HG03159 (cell line): ENCODE data around the gene TSEN54.
"Not testable (repeated sequence)": the region's sequence is repeated elsewhere in the genome, so short reads cannot be mapped to it uniquely, and the experiment has no call there.

Experiments
- ATAC-seq: cut with Tn5 transposase; IDR thresholded peaks from one replicate; pipeline ENCODE4 v1.9.1; 2021; ENCODE audit warnings: mild to moderate bottlenecking, moderate library complexity; ENCODE audit not compliant: unreplicated experiment

TSEN54 gene

GRCh38 chr17:75517297-75517865 lies 1.1 kb downstream of the TSEN54 start:
- ATAC-seq: no peak

GRCh38 chr17:75518201-75518600 lies 1.9 kb downstream of the TSEN54 start:
- no peak for ATAC-seq

- no peak for ATAC-seq
Observed at GRCh38 chr17:75518983-75519537, 2.7 kb downstream of the TSEN54 start.

GRCh38 chr17:75520413-75520812 lies 4.1 kb downstream of the TSEN54 start:
- not testable (repeated sequence) for ATAC-seq

GRCh38 chr17:75521290-75521689 lies 5.0 kb downstream of the TSEN54 start:
- no peak for ATAC-seq

GRCh38 chr17:75521951-75522727 lies 5.8 kb downstream of the TSEN54 start:
- ATAC-seq: no peak

DNA sequence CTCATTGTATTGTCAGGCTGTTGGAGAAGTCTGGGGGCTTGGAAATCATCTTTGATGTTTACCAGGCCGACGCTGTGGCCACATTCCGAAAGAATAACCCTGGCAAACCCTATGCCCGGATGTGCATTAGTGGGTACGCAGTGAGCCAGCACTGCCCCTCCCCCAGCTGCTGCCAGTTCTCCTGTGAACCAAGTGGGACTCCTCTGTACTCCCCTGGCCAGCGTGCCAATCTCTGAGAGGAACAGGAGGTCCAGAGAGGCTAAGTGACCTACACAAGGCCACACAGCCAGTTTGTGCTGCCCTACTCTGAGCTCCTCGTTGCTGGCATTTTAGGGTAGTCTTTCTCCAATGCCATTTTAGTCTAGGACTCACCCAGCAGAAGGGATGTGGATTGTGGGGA lies 7.3 kb downstream of the TSEN54 start:
- ATAC-seq: no peak

DNA sequence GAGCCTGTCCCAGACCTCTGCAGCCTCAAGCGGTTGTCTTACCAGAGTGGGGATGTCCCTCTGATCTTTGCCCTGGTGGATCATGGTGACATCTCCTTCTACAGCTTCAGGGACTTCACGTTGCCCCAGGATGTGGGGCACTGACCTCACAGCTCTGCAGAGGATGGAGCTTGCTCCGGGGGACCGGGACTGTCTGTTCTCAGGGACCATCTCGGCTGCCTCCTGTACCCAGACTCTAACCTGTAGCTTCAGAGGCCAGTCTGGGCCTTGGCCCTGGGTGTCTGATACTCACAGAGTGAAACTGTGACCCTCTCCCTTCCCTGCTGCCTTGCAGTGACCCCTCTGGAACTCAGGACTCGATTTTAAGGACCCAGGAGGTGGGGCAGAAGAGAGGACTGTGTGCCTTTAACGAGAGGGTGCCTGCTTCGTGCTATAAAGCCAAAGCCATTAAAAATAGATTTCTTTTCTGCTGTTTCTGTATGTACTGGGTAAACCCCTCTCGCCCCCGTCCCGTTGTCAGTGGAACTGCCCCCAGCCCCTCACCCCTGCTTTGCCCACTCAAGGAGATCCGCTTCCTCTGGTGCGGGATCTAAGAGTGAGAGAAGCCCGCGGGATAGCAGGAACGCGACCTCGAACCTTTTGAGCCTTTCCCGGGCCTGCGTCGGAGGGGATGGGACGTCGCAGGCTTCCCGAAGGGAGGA lies 8.1 kb downstream of the TSEN54 start:
- no peak for ATAC-seq

DNA sequence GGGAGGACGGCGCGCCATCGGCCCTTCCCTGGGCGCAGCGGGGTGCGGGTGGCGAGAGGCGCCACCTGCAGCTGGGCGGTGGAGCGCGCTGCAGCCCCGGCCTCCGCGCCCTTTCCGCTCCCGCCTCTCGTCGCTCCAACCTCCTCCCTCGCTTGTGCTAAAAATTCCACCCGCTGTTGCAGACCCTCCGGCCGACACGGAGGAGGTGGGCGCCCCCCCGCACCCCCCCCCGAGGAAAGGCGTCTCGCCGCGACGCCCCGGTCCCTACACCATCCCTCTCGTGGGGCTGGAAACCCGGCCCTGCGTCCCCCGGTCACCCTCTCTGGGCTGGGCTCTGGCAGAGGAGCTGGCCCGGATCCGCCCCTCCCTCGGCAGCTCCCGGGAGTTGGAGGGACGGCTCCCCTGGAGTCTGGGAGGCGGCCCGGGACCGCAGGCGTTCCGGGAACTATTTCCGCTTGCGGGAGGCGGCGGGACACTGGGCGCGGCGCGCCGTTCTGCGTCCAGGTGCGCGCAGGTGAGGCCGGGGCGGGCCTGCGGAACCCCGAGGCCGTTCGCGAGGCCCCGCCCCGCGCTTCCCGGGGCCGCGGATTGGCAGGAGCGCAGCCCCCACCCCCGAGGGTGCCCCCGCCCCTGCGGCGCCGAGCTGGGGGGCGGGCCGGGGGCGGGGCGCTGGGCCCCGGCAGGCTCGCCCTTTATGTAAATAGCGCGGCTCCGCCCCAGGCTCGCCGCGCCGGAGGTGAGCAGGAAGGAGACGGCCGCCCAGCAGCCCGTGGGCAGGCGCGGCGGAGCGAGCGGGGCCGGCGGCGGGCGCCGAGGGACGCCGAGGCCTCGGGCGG lies 8.9 kb downstream of the TSEN54 start, which contains the start of gene LLGL2:
LLGL2 (plus strand) TSS at position 728 of the 836 bp plus-strand sequence. CDS start 17,730 bp downstream, outside the sequence.
- ATAC-seq: peak; percentile 81

DNA sequence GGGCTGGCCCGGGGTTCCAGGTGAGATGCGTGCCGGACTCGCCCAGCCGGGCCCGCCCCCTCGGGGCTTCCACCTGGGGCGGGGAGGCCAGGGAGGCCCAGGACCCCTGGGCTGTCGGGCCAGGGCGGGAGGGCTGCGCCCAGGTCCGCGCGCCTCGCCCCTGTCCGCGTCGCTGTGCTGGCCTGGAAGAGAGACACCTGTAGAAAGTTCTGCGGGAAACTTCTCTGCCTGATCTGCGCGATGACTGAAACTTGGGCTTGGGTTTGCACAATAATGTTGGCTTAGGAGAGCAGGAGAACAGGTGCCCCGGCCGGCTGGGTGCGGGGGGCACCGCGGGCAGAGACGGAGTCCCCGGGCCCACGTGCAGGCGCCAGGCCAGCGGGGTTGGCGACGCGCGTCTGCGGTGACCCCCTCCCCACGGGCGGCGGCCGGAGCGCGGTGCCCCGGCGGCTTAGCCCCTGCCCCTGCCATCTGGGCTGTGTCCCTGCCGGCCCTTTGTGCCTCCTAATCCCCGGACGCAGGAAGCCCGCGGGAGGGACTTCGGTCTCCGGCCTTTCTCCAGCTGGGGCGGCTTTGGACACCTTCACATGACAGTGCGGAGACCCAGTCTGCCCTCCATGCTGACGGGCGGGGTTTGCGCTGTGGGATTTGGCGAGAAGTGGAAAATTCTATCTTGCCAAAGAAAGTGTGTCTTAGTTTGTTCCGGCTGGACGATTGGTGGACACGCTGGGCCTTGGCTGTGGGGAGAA lies 9.7 kb downstream of the TSEN54 start:
- ATAC-seq: peak; percentile 13

GRCh38 chr17:75526555-75527270 lies 10.4 kb downstream of the TSEN54 start:
- ATAC-seq: no peak

- ATAC-seq: no peak
Observed at GRCh38 chr17:75530837-75531720, 14.8 kb downstream of the TSEN54 start.

GRCh38 chr17:75531721-75532072 lies 15.4 kb downstream of the TSEN54 start:
- ATAC-seq: no peak

- ATAC-seq: no peak
Observed at GRCh38 chr17:75535119-75535537, 18.8 kb downstream of the TSEN54 start.

GRCh38 chr17:75535871-75536270 lies 19.5 kb downstream of the TSEN54 start:
- ATAC-seq: no peak

DNA sequence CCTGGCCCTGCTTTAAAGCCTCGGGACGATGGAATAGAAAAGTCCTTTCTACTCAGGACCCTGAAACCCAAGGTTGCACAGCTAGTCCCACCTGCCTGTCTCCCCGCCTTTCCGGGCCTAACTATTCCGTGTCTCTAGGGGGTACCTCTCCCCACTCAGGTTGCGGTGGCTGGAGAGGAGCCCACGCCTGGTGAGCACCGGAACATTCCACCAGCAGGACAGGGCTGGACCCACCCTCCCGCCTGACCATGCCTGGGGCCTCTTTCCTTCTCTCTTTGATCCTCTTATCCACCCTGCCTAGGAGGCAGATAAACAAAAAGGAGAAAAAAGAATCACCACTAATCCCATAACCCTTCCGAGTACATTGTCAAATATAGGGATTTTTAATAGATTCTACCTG lies 20.0 kb downstream of the TSEN54 start:
- no peak for ATAC-seq

DNA sequence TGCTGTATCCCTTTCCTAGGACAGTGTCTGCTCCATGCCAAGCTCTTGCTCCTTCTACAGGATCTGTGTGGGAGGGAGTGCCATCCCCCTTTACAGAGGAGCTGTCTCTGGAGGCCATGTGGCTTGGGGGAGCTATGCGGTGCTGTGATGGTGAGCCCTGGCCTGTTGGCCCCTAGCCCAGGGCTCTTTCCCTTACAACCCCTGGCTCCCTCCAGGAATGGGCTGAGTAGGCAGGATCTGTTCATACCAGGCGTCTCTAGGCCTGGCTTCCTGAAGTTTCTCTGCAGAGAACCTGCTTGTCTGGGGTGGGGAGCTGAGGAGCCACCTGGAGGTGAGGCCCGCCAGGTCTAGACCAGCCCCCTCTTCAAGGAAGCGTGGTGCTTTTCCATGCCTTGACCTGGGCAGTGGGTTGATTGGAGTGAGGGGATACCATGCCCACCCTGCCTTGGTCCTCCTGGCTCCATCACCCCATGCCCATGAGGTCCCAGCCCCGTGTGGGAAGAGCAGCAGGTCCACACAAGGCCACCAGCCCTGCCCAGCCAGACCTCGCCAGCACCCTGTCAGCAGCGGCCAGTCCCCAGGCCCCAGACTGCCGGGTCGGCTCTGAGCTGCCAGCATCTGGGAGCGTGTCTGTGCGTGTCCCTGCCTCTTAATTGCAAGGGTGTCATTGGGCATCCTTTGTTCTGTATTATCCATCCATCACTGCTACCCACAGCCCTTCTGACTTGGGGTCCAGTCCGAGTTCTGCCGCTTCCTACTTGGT lies 23.8 kb downstream of the TSEN54 start:
- ATAC-seq: no peak
